CD1c-positive myeloid dendritic cell (primary cell): Measurements from ENCODE around the gene STMP1.

Experiments
- DNase-seq: peaks from one replicate; pipeline ENCODE4 v3.0.0-alpha.2; 2016; ENCODE audit errors: extremely low spot score

STMP1 gene

GRCh38 chr7:135718794-135719437, 56.6 kb downstream of the STMP1 start:
- DNase-seq = no peak

GRCh38 chr7:135719688-135720087, 57.4 kb downstream of the STMP1 start:
- no peak for DNase-seq

DNA sequence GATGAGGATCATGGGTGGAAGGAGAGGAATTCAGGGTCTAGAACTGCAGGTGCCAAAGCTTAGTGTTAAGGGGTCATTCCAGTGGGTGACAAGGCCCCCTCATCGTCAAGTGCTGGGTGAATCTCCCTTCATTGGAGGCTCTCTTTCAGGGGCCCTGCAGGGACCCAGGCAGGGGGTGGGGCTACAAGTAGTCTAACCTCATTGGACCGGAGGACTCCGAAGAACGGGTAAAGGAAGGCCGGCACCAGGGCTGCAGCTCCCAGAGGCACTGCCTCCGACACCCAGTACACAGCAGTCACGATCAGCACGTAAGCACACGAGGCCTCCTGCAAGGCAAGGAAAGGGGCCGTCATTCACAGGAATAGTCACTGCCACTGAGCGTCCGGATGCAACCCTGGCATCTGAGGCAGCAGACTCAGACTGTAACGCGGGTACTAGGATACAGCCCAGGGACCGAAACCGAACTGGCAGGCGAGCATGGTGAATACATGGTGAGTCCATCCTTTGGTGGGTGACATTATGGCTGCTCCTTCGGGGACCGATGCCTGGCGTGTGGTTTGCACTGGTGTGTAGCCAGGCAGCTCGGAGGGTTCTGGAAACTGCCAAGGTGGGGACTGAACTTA, 59.0 kb downstream of the STMP1 start:
- DNase-seq = no peak

GRCh38 chr7:135723411-135723810, 61.1 kb downstream of the STMP1 start:
- no peak for DNase-seq
